Transverse colon (tissue), 4 donors: Measurements from ENCODE around the gene STAG1. TPM values are rescaled to one million over a fixed set of nuclear protein-coding genes. Genes with fewer than 3 reads are reported as not detected.

ENCODE experiments used
- DNase-seq: peaks from one replicate; pipeline ENCODE4 v3.0.0-alpha.2; 2019
- H3K27ac ChIP-seq, 4 donors: fragments of 200-600 bp; sonication (generic); 2 replicates each; pipeline ENCODE4 v1.5.1; 2016 to 2018; ENCODE audit warnings: inconsistent platforms in 4 of 4
- H3K27me3 ChIP-seq: fragments of 200-600 bp; sonication (generic); 2 replicates; pipeline ENCODE4 v1.5.1; 2017; ENCODE audit warnings: inconsistent platforms
- H3K36me3 ChIP-seq, 4 donors: fragments of 200-600 bp; sonication (generic); 2 replicates each; pipeline ENCODE4 v1.5.1; 2017 to 2019; ENCODE audit warnings: inconsistent platforms in 4 of 4
- H3K4me1 ChIP-seq, 4 donors: fragments of 200-600 bp; sonication (generic); 2 replicates each; pipeline ENCODE4 v1.5.1; 2017 to 2020; ENCODE audit warnings: inconsistent platforms in 4 of 4
- H3K4me3 ChIP-seq, 4 donors: fragments of 200-600 bp; sonication (generic); 1 replicate in 1 of 4; 2 replicates in 3 of 4; pipeline versions ENCODE4 v1.5.1 to v1.6.1; 2017 to 2019; ENCODE audit warnings: inconsistent platforms in 4 of 4
- H3K9me3 ChIP-seq, 2 donors: fragments of 200-600 bp; sonication (generic); 2 replicates each; pipeline ENCODE4 v1.5.1; 2017 to 2019; ENCODE audit warnings: inconsistent platforms in 2 of 2
- EP300 ChIP-seq: sonication (generic); formaldehyde crosslinking; IDR thresholded peaks from one replicate; pipeline ENCODE4 v1.6.1; 2017; ENCODE audit warnings: antibody characterized with exemption, low read depth
- POLR2A ChIP-seq: fragments of 450-650 bp; IDR thresholded peaks from one replicate; pipeline ENCODE4 v1.6.1; 2016; ENCODE audit warnings: antibody characterized with exemption, mild to moderate bottlenecking, moderate library complexity
- POLR2AphosphoS5 ChIP-seq, 3 donors: sonication (generic); formaldehyde crosslinking; IDR thresholded peaks; one replicate each; pipeline ENCODE4 v1.6.1; 2016; ENCODE audit warnings: antibody characterized with exemption in 3 of 3
- WGBS, 2 donors: methylation state at CpG; one replicate each; pipeline ENCODE4 v1.1.5; 2018; ENCODE audit warnings: low coverage in 1 of 2; 5-methylcytosine and 5-hydroxymethylcytosine counted together
- in situ Hi-C, 4 donors: fragments of 200-750 bp; cut with MboI; loops; one replicate each; pipeline versions ENCODE4 v1.15.0 to v1.15.1; 2017; ENCODE audit warnings: low sequenced_read_pairs in 3 of 4, low pct_ligation_motif_present in 1 of 4, low pct_unique_long_range_greater_than_20kb in 1 of 4
- intact Hi-C: fragments of 100-400 bp; cut with DNase I; formaldehyde crosslinking; loops from one replicate; pipeline ENCODE4 v1.15.1; 2023; ENCODE audit warnings: low total_unique reads
- total RNA-seq, 4 donors: library from RNA; depleted of rRNA; stranded (reverse); fragments of >200 nt; gene quantifications; one replicate each; pipeline ENCODE4 v1.1.0, GENCODE V29; 2016
- TF ChIP-seq, protein P1 (sequence below), 5 experiments: fragments of 200-600 bp in 3 of 5; fragments of 450-650 bp in 2 of 5; sonication (generic) in 3 of 5; IDR thresholded peaks; 1 replicate in 2 of 5; 2 replicates in 3 of 5; pipeline ENCODE4 v1.5.1; 2016 to 2017; ENCODE audit warnings: antibody characterized with exemption in 5 of 5, inconsistent platforms in 3 of 5, mild to moderate bottlenecking in 2 of 5, moderate library complexity in 1 of 5

The STAG1 gene
- total RNA-seq, 4 donors from 2014 or later = 14.5 to 57.2 (median 42.2) TPM

DNA sequence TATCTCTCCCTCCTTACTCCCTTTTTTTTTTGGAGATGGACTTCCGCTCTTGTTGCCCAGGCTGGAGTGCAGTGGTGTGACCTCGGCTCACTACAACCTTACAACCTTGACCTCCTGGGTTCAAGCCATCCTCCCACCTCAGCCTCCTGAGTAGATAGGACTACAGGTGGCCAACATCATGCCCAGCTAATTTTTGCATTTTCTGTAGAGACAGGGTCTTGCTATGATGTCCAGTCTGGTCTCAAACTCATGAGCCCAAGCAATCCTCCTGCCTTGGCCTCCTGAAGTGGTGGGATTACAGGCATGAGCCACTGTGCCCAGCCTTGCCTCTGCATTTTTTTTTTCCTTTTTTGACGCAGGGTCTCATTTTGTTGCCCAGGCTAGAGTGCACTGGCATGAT, 17.1 kb downstream of the STAG1 start:
- in situ Hi-C loops (loop anchor here in 2 of 4 donors (25.0 kb wide), 2 partner anchors 348 to 648 kb away; no protein-coding TSS in a partner anchor), intact Hi-C loops (no loop called here)
- H3K9me3 ChIP-seq = no peaks in the 10 kb centered on the region
- WGBS, 2 donors = 96 to 100% methylated on average over 2 to 3 of the region's 3 CpGs
- no peak for DNase-seq
- no peaks in the 10 kb centered on the region for H3K36me3 ChIP-seq
- no peak overlapping the region for H3K27ac ChIP-seq
- TF ChIP-seq EP300 (no peak), POLR2AphosphoS5 (IDR thresholded peaks at IDR 0.05) (no peak), POLR2A (no peak)
- TF ChIP-seq, protein P1, sequence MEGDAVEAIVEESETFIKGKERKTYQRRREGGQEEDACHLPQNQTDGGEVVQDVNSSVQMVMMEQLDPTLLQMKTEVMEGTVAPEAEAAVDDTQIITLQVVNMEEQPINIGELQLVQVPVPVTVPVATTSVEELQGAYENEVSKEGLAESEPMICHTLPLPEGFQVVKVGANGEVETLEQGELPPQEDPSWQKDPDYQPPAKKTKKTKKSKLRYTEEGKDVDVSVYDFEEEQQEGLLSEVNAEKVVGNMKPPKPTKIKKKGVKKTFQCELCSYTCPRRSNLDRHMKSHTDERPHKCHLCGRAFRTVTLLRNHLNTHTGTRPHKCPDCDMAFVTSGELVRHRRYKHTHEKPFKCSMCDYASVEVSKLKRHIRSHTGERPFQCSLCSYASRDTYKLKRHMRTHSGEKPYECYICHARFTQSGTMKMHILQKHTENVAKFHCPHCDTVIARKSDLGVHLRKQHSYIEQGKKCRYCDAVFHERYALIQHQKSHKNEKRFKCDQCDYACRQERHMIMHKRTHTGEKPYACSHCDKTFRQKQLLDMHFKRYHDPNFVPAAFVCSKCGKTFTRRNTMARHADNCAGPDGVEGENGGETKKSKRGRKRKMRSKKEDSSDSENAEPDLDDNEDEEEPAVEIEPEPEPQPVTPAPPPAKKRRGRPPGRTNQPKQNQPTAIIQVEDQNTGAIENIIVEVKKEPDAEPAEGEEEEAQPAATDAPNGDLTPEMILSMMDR (IDR thresholded peaks at IDR 0.05) = no peak
- peaks cover 3 to 36% (median 26%) of the 10 kb centered on the region in 4 donors for H3K4me1 ChIP-seq
- H3K4me3 ChIP-seq = no peak overlapping the region
- H3K27me3 ChIP-seq = no peaks in the 10 kb centered on the region

DNA sequence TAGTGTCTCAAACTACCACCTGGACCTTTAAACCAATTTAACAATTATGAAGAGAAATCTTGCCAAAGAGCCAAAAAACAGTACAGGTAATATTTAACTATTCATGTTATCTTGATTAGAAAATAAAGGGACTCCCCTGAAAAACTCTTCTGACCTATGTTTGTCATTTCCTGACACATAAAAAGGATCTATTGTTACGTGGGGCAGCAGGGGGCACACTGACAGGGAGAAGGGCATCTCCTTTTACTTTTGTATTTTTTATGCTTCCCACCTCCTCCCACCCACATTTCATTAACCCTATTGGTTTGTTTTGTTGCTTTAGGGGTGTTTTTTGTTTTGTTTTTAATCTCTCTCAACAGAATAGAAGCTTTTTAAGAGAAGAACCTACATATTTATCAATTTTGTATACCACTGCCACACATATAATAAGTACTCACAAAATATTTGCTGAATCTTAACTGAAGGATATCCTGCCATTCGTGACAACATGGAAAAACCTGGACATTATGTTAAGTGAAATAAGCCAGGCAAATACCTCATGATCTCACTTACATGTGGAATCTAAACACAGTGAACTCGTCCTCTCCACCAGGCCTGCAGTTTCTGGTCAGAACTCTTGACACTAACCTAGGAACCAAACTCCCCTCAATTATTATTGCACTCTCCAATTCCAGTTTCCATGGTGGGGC, 17.7 kb downstream of the STAG1 start:
- H3K36me3 ChIP-seq = no peaks in the 10 kb centered on the region
- H3K27ac ChIP-seq = no peak overlapping the region
- in situ Hi-C loops (loop anchor here in 2 of 4 donors (25.0 kb wide), 2 partner anchors 347 to 647 kb away; no protein-coding TSS in a partner anchor), intact Hi-C loops (no loop called here)
- DNase-seq = no peak
- H3K4me1 ChIP-seq = peaks cover 3 to 40% (median 29%) of the 10 kb centered on the region in 4 donors
- no peak overlapping the region for H3K4me3 ChIP-seq
- H3K9me3 ChIP-seq = no peaks in the 10 kb centered on the region
- no peak for TF ChIP-seq POLR2AphosphoS5 (IDR thresholded peaks at IDR 0.05)
- TF ChIP-seq, protein P1 (IDR thresholded peaks at IDR 0.05) = no peak
- TF ChIP-seq EP300 = no peak
- no peak for TF ChIP-seq POLR2A
- WGBS, 2 donors = 58 to 65% methylated on average over 3 of the region's 3 CpGs
- H3K27me3 ChIP-seq = no peaks in the 10 kb centered on the region

DNA sequence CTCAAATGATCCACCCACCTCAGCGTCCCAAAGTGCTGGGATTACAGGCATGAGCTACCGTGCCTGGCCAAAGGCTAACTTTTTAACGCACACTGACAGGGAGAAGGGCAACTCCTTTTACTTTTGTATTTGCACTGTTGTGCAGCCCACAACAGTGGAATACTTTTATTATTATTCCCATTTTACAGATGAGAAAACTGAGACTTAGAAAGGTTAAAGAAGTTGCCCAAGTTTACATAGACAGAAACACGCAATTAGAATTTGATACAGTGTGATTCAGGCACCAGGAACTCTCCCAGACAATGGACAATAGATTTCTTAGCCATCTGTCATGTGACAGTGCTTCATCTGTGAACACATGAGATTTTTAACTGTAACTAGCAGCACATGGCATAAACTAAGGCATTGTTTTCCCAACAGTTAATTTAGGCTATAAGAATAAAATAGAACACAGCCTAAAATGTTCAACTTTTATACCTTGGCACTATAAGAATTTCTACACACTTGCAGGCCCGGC, 18.8 kb downstream of the STAG1 start:
- Histone ChIP-seq H3K4me3 (no peak overlapping the region), H3K27me3 (no peaks in the 10 kb centered on the region), H3K9me3 (no peaks in the 10 kb centered on the region), H3K27ac (no peak overlapping the region), H3K36me3 (no peaks in the 10 kb centered on the region), H3K4me1 (peaks cover 9 to 52% (median 37%) of the 10 kb centered on the region in 4 donors)
- in situ Hi-C loops = loop anchor here in 2 of 4 donors (25.0 kb wide), 2 partner anchors 346 to 646 kb away; no protein-coding TSS in a partner anchor
- DNase-seq = no peak
- TF ChIP-seq POLR2A (no peak), EP300 (no peak), POLR2AphosphoS5 (IDR thresholded peaks at IDR 0.05) (no peak)
- TF ChIP-seq, protein P1 (IDR thresholded peaks at IDR 0.05) = no peak
- intact Hi-C loops = no loop called here
- 88 to 96% methylated on average over 3 to 5 of the region's 5 CpGs for WGBS, 2 donors

DNA sequence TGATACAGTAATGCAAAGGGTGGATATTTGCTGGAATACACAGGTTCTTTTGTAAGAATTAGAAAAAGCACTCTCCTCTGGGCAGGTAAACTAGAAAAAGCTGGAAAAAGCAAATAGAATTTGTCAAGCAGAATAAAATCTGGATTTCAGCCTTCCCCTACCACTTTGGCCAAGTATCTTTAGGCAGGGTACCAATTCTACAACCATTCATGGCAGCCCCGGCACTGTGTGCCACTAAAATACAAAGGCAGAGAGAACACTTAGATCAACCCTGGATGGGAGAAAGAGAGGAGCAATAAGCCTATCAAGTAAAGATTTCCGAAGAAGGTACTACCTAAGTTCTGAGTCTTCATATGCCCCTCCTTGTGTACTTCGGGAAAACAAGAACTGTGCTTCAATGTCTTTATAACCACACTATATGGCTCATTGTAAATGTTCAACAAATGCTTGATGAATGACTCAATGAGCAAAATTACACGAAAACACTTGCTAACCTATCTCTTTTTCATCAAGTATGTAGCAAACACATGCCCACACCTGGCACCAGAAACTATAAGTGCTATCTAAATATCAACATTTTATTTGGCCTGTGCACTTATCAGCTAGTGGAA, 20.8 kb downstream of the STAG1 start:
- in situ Hi-C loops = loop anchor here in 2 of 4 donors (25.0 kb wide), 2 partner anchors 344 to 644 kb away; no protein-coding TSS in a partner anchor
- Histone ChIP-seq H3K4me3 (no peak overlapping the region), H3K4me1 (peaks cover 22 to 72% (median 41%) of the 10 kb centered on the region in 4 donors), H3K27me3 (no peaks in the 10 kb centered on the region), H3K9me3 (no peaks in the 10 kb centered on the region), H3K27ac (peak overlapping the region; percentile 58 to 68 (median 66)), H3K36me3 (no peaks in the 10 kb centered on the region)
- DNase-seq = no peak
- intact Hi-C loops = no loop called here
- 32 to 47% methylated on average over 3 to 4 of the region's 4 CpGs for WGBS, 2 donors
- TF ChIP-seq POLR2AphosphoS5 (IDR thresholded peaks at IDR 0.05) (peak in 1 of 3 donors; percentile 35), POLR2A (no peak), EP300 (no peak)
- TF ChIP-seq, protein P1 (IDR thresholded peaks at IDR 0.05) = no peak
